H1 (cell line): ENCODE results near the gene BPIFA2. TPM values are rescaled to one million over a fixed set of nuclear protein-coding genes. Genes with fewer than 3 reads are reported as not detected.

Source experiments
- CTCF ChIA-PET: fragments of 300-600 bp; sonication (Branson Sonifier 250); formaldehyde crosslinking; loops from one replicate; lab custom pipeline; 2021; ENCODE audit not compliant: partially characterized antibody; lab: Charles Lee
- POLR2A ChIA-PET: fragments of 300-600 bp; sonication (Branson Sonifier 250); formaldehyde crosslinking; loops from one replicate; lab custom pipeline; 2021; ENCODE audit warnings: inconsistent platforms; ENCODE audit not compliant: partially characterized antibody; lab: Charles Lee
- DNase-seq, 2 experiments: peaks; one replicate each; pipeline versions ENCODE4 v3.0.0 to v3.0.0-alpha.2; 2010 to 2022; ENCODE audit warnings: low spot score in 2 of 2, low read depth in 1 of 2, mixed read lengths in 1 of 2
- FAIRE-seq: peaks from 2 replicates; lab custom pipeline; 2011; peaks lifted over from hg19 to GRCh38; lab: Jason Lieb, UNC
- H2AFZ ChIP-seq: 2 replicates; pipeline ENCODE4 v1.8.1; 2012; ENCODE audit warnings: low read length, inconsistent platforms
- H2AK5ac ChIP-seq: 2 replicates; pipeline ENCODE4 v1.6.1; 2013; ENCODE audit warnings: low read depth, low read length
- H2BK120ac ChIP-seq: replicated peaks from 2 replicates; pipeline ENCODE3; 2013; ENCODE audit warnings: low read depth, low read length, inconsistent platforms
- H2BK12ac ChIP-seq: 2 replicates; pipeline ENCODE4 v1.6.1; 2013; ENCODE audit warnings: low read depth, low read length
- H2BK15ac ChIP-seq: 2 replicates; pipeline ENCODE4 v1.6.1; 2013; ENCODE audit warnings: low read length
- H2BK20ac ChIP-seq: 2 replicates; pipeline ENCODE4 v1.6.1; 2013; ENCODE audit warnings: low read length
- H2BK5ac ChIP-seq: 2 replicates; pipeline ENCODE4 v1.6.1; 2013; ENCODE audit warnings: low read depth, low read length
- H3K14ac ChIP-seq: 2 replicates; pipeline ENCODE4 v1.6.1; 2013; ENCODE audit warnings: inconsistent platforms; ENCODE audit not compliant: insufficient read length
- H3K18ac ChIP-seq: 2 replicates; pipeline ENCODE4 v1.6.1; 2013; ENCODE audit warnings: low read length; ENCODE audit errors: extremely low read depth
- H3K23ac ChIP-seq: 2 replicates; pipeline ENCODE4 v1.6.1; 2013; ENCODE audit warnings: inconsistent platforms; ENCODE audit not compliant: insufficient read length
- H3K23me2 ChIP-seq: 2 replicates; pipeline ENCODE4 v1.6.1; 2013; ENCODE audit warnings: low read depth, low read length
- H3K27ac ChIP-seq: 2 replicates; pipeline ENCODE4 v1.6.1; 2011; ENCODE audit warnings: low read depth, low read length, inconsistent platforms
- H3K27me3 ChIP-seq, 4 experiments: replicated peaks in 1 of 4; 1 replicate in 1 of 4; 2 replicates in 3 of 4; pipeline versions ENCODE4 v1.6.1 to v1.8.1; 2011 to 2013; ENCODE audit warnings: low read length in 3 of 4, mild to moderate bottlenecking in 3 of 4, inconsistent platforms in 2 of 4, mixed read lengths in 2 of 4, moderate library complexity in 1 of 4; ENCODE audit not compliant: control insufficient read depth in 3 of 4, insufficient read depth in 3 of 4; ENCODE audit errors: extremely low read depth in 1 of 4
- H3K36me3 ChIP-seq, 4 experiments: 2 replicates each; pipeline versions ENCODE4 v1.6.1 to v1.8.1; 2011 to 2013; ENCODE audit warnings: mild to moderate bottlenecking in 4 of 4, low read length in 3 of 4, moderate library complexity in 2 of 4, control low read depth in 1 of 4, inconsistent platforms in 1 of 4; ENCODE audit not compliant: insufficient read depth in 4 of 4, control insufficient read depth in 2 of 4
- H3K4ac ChIP-seq: replicated peaks from 2 replicates; pipeline ENCODE3; 2013; ENCODE audit warnings: low read length, low read depth, mixed read lengths, inconsistent platforms; ENCODE audit not compliant: insufficient read length
- H3K4me1 ChIP-seq, 4 experiments: replicated peaks in 1 of 4; 1 replicate in 1 of 4; 2 replicates in 3 of 4; pipeline versions ENCODE4 v1.6.1 to v1.8.1; 2011 to 2013; ENCODE audit warnings: low read length in 3 of 4, inconsistent platforms in 2 of 4, mixed read lengths in 1 of 4; ENCODE audit not compliant: insufficient read depth in 4 of 4, control insufficient read depth in 3 of 4
- H3K4me2 ChIP-seq, 2 experiments: 2 replicates each; pipeline versions ENCODE4 v1.6.1 to v1.8.1; 2011 to 2013; ENCODE audit warnings: low read depth in 2 of 2, low read length in 2 of 2, control low read depth in 1 of 2, inconsistent platforms in 1 of 2, mild to moderate bottlenecking in 1 of 2; ENCODE audit not compliant: insufficient read depth in 1 of 2
- H3K4me3 ChIP-seq, 4 experiments: fragments of 200-600, 300-600 bp in 1 of 4; sonication (generic), shearing (Covaris generic), sonication (Bioruptor Twin) in 1 of 4; 2 replicates each; pipeline versions ENCODE4 v1.5.1 to v1.8.1; 2011 to 2016; ENCODE audit warnings: low read length in 4 of 4, low read depth in 3 of 4, control low read depth in 2 of 4, inconsistent platforms in 2 of 4, mild to moderate bottlenecking in 2 of 4, mixed read lengths in 1 of 4, moderate library complexity in 1 of 4; ENCODE audit not compliant: insufficient read depth in 2 of 4; ENCODE audit errors: extremely low read depth in 1 of 4
- H3K56ac ChIP-seq: replicated peaks from 2 replicates; pipeline ENCODE3; 2013; ENCODE audit warnings: low read depth, mild to moderate bottlenecking, mixed read lengths, low read length, inconsistent platforms; ENCODE audit not compliant: insufficient read length
- H3K79me1 ChIP-seq: 2 replicates; pipeline ENCODE4 v1.6.1; 2013; ENCODE audit warnings: low read depth, low read length, control low read depth
- H3K79me2 ChIP-seq, 2 experiments: 2 replicates each; pipeline versions ENCODE4 v1.6.1 to v1.8.1; 2012 to 2013; ENCODE audit warnings: low read length in 2 of 2, mild to moderate bottlenecking in 2 of 2, inconsistent platforms in 1 of 2; ENCODE audit not compliant: insufficient read depth in 2 of 2, control insufficient read depth in 1 of 2
- H3K9ac ChIP-seq, 4 experiments: replicated peaks in 1 of 4; 1 replicate in 1 of 4; 2 replicates in 3 of 4; pipeline versions ENCODE4 v1.6.1 to v1.8.1; 2011 to 2013; ENCODE audit warnings: low read depth in 3 of 4, low read length in 3 of 4, control low read depth in 2 of 4, mild to moderate bottlenecking in 2 of 4, moderate library complexity in 2 of 4, inconsistent platforms in 1 of 4; ENCODE audit errors: extremely low read depth in 1 of 4
- H3K9me3 ChIP-seq, 2 experiments: 2 replicates each; pipeline versions ENCODE4 v1.6.1 to v1.8.1; 2012 to 2013; ENCODE audit warnings: mild to moderate bottlenecking in 2 of 2, moderate library complexity in 2 of 2, control low read depth in 1 of 2, inconsistent platforms in 1 of 2, low read depth in 1 of 2, low read length in 1 of 2, mixed read lengths in 1 of 2; ENCODE audit not compliant: insufficient read depth in 2 of 2
- H4K20me1 ChIP-seq, 2 experiments: replicated peaks in 1 of 2; 2 replicates each; pipeline versions ENCODE3 to v1.8.1; 2011 to 2013; ENCODE audit warnings: inconsistent platforms in 2 of 2, low read length in 2 of 2, mild to moderate bottlenecking in 1 of 2; ENCODE audit not compliant: insufficient read depth in 2 of 2, control insufficient read depth in 1 of 2
- H4K5ac ChIP-seq: 2 replicates; pipeline ENCODE4 v1.6.1; 2013; ENCODE audit warnings: low read length, low read depth, mixed read lengths, inconsistent platforms; ENCODE audit not compliant: insufficient read length
- H4K8ac ChIP-seq: 2 replicates; pipeline ENCODE4 v1.8.0; 2013; ENCODE audit warnings: mild to moderate bottlenecking, moderate library complexity, low read length, inconsistent platforms; ENCODE audit not compliant: insufficient read depth; ENCODE audit errors: extremely low read depth
- H4K91ac ChIP-seq: replicated peaks from 2 replicates; pipeline ENCODE3; 2013; ENCODE audit warnings: low read length, mixed read lengths, inconsistent platforms; ENCODE audit not compliant: insufficient read length
- CEBPB ChIP-seq: IDR thresholded peaks from 2 replicates; pipeline ENCODE4 v1.6.1; 2012; ENCODE audit warnings: low read depth, low read length
- CREB1 ChIP-seq: IDR thresholded peaks from 2 replicates; pipeline ENCODE4 v1.6.1; 2012; ENCODE audit warnings: inconsistent platforms
- NANOG ChIP-seq: IDR thresholded peaks from 2 replicates; pipeline ENCODE4 v1.6.1; 2011; ENCODE audit warnings: low read length, low read depth, mild to moderate bottlenecking, inconsistent platforms; ENCODE audit not compliant: insufficient read depth, poor library complexity, severe bottlenecking
- RAD21 ChIP-seq, 2 experiments: IDR thresholded peaks in 1 of 2; conservative IDR thresholded peaks in 1 of 2; 2 replicates each; pipeline ENCODE4 v1.6.1; 2011; ENCODE audit warnings: low read depth in 2 of 2, low read length in 2 of 2, improper control_type of control experiment in 1 of 2, inconsistent platforms in 1 of 2, mild to moderate bottlenecking in 1 of 2, moderate library complexity in 1 of 2
- RXRA ChIP-seq: IDR thresholded peaks from 2 replicates; pipeline ENCODE4 v1.6.1; 2011; ENCODE audit warnings: low read depth, mild to moderate bottlenecking, low read length, moderate library complexity; ENCODE audit not compliant: insufficient read depth
- WGBS, 2 experiments: shearing (Covaris generic) in 1 of 2; methylation state at CpG; one replicate each; pipeline versions ENCODE4 v1.1.6 to v1.1.7; 2013 to 2015; ENCODE audit warnings: low lambda C conversion rate in 2 of 2, mixed read lengths in 2 of 2, inconsistent platforms in 1 of 2, low coverage in 1 of 2, missing lambda C conversion rate in 1 of 2; ENCODE audit not compliant: insufficient replicate concordance in 2 of 2, insufficient coverage in 1 of 2, insufficient read length in 1 of 2; ENCODE audit errors: extremely low coverage in 1 of 2, missing lambda C conversion rate in 1 of 2; 5-methylcytosine and 5-hydroxymethylcytosine counted together
- polyA plus RNA-seq, 7 experiments: library from polyadenylated mRNA; depleted of rRNA in 3 of 7; stranded (reverse) in 5 of 7; unstranded in 2 of 7; fragments of >200 nt in 5 of 7; fragments of 200-250 nt in 2 of 7; gene quantifications; 1 replicate in 5 of 7; 2 replicates in 1 of 7; 4 replicates in 1 of 7; pipeline versions ENCODE4 v1.2.1 to v1.2.3, GENCODE V29; 2011 to 2013; ENCODE audit warnings: missing spikeins in 2 of 7, mixed read lengths in 2 of 7
- total RNA-seq: library from RNA; stranded (reverse); fragmentation: NEBNext Ultra II Directional; extraction: Animal tissue kit (Norgen Biotek cat#: 25700); gene quantifications from 2 replicates; pipeline ENCODE4 v1.2.1, GENCODE V29; 2021
- TF ChIP-seq, protein P1 (sequence below): IDR thresholded peaks from 2 replicates; pipeline ENCODE4 v1.6.1; 2012; ENCODE audit warnings: low read length, inconsistent platforms

The BPIFA2 gene
- total and polyA plus RNA-seq, 2 of the 8 experiments (the other 6 are each of a cell fraction or from before 2014, with no cell fraction given): not detected

DNA sequence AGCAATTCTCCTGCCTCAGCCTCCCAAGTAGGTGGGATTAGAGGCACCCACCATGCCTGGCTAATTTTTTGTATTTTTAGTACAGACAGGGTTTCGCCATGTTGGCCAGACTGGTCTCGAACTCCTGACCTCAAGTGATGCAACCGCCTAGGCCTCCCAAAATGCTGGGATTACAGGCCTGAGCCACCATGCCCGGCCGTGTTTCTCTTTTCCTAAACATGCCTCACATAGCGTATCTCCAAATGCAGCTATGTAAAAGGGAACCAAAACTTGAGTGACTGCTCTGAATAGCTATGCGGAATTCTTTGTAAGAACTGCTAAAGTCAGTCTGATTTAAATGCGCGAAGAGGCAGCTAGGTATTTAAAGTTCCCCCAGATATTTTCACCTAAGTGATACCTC lies 20.5 kb downstream of the BPIFA2 start:
- H3K23me2 ChIP-seq: no peaks in the 10 kb centered on the region
- POLR2A ChIA-PET: interaction anchor here (1.1 kb wide), 1 partner anchor 9 kb away, joined by 5 read pairs; no protein-coding TSS in a partner anchor
- H2BK5ac ChIP-seq: no peak overlapping the region
- no peak overlapping the region for H2BK12ac ChIP-seq
- H4K20me1 ChIP-seq: no peaks in the 10 kb centered on the region
- no peak overlapping the region for H2BK120ac ChIP-seq
- no peaks in the 10 kb centered on the region for H3K79me2 ChIP-seq
- H3K23ac ChIP-seq: no peak overlapping the region
- TF ChIP-seq NANOG (no peak), CEBPB (no peak), RAD21 (IDR thresholded peaks at IDR 0.05 in 1 of 2, conservative IDR thresholded peaks at IDR 0.05 in 1 of 2; ENCODE audit: low read depth in 2 of 2, low read length in 2 of 2) (no peak), CREB1 (no peak), RXRA (no peak)
- TF ChIP-seq, protein P1, sequence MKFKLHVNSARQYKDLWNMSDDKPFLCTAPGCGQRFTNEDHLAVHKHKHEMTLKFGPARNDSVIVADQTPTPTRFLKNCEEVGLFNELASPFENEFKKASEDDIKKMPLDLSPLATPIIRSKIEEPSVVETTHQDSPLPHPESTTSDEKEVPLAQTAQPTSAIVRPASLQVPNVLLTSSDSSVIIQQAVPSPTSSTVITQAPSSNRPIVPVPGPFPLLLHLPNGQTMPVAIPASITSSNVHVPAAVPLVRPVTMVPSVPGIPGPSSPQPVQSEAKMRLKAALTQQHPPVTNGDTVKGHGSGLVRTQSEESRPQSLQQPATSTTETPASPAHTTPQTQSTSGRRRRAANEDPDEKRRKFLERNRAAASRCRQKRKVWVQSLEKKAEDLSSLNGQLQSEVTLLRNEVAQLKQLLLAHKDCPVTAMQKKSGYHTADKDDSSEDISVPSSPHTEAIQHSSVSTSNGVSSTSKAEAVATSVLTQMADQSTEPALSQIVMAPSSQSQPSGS: no peak
- WGBS, 2 experiments: 82% methylated on average over 9 of the region's 9 CpGs; no CpG with 5 or more reads in 1 of the 2 experiments
- 0 out of 7 replicates have a peak, but pooled peaks cover 0 to 2% (median 0%) of the 10 kb centered on the region in 4 experiments for H3K27me3 ChIP-seq
- no peaks in the 10 kb centered on the region for H3K9me3 ChIP-seq
- H2AFZ ChIP-seq: no peak overlapping the region
- CTCF ChIA-PET: interaction anchor here (1.6 to 1.7 kb wide), 2 partner anchors 18 to 92 kb away, joined by 5 to 6 read pairs; no protein-coding TSS in a partner anchor
- H3K27ac ChIP-seq: no peak overlapping the region
- H3K18ac ChIP-seq: no peak overlapping the region
- FAIRE-seq (no peak), DNase-seq (no peak)
- H3K36me3 ChIP-seq: no peaks in the 10 kb centered on the region
- H4K8ac ChIP-seq: no peak overlapping the region
- no peaks in the 10 kb centered on the region for H3K79me1 ChIP-seq
- no peak overlapping the region for H3K14ac ChIP-seq
- no peak overlapping the region for H2AK5ac ChIP-seq
- no peak overlapping the region for H3K56ac ChIP-seq
- no peak overlapping the region for H3K4me3 ChIP-seq
- no peak overlapping the region for H3K4ac ChIP-seq
- no peaks in the 10 kb centered on the region for H3K4me1 ChIP-seq
- no peak overlapping the region for H3K9ac ChIP-seq
- no peak overlapping the region for H4K5ac ChIP-seq
- no peak overlapping the region for H3K4me2 ChIP-seq
- no peak overlapping the region for H2BK20ac ChIP-seq
- no peak overlapping the region for H2BK15ac ChIP-seq
- H4K91ac ChIP-seq: no peak overlapping the region
